Activated CD8-positive, alpha-beta memory T cell treated with anti-CD3 and anti-CD28 coated beads for 48 hours (primary cell): ENCODE results near the gene ATG16L1.
A peak's percentile ranks its signal among the peaks of the same experiment; 100 is the strongest.
"Not testable (repeated sequence)": the region's sequence is repeated elsewhere in the genome, so short reads cannot be mapped to it uniquely, and the experiment has no call there.

Source experiments
- DNase-seq, 3 experiments: peaks; one replicate each; pipeline ENCODE4 v3.0.0-alpha.2; 2020; ENCODE audit warnings: low read depth in 2 of 3, low spot score in 2 of 3

Gene ATG16L1

GRCh38 chr2:233328922-233329321 is 77.4 kb downstream of the ATG16L1 start:
- DNase-seq = no peak

DNA sequence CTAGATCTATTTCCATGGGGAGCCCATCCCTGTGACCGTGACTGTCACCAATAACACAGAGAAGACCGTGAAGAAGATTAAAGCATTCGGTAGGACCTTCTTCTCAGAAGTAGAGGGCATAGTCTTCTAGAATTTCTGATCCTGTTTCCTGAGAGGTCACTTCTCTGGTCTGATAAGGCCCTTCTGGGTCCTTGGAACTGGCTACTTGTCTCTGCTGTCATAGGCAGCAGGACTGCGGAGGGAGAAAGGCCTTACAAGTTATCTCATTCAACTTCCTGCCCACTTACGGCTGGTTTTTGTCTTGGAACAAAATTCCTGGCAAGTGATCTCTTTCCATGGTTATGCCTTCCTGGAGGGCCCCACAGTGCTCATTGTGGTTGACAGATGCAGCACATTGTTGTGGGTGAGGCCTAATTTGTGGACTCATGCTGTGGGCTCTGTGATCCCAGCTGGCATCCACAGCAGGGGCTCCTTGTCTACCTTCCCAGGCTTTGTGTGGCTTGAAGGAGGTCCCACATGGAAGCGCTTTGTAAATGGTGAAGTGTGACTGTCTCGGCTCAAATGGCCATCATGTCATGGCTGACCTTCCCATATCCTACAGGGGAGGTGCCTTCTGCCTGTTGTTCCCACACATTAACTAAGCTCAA is 78.1 kb downstream of the ATG16L1 start:
- DNase-seq = no peak

GRCh38 chr2:233331536-233331935 is 80.1 kb downstream of the ATG16L1 start:
- DNase-seq = peak in 2 of 3 experiments; percentile 31 to 33

DNA sequence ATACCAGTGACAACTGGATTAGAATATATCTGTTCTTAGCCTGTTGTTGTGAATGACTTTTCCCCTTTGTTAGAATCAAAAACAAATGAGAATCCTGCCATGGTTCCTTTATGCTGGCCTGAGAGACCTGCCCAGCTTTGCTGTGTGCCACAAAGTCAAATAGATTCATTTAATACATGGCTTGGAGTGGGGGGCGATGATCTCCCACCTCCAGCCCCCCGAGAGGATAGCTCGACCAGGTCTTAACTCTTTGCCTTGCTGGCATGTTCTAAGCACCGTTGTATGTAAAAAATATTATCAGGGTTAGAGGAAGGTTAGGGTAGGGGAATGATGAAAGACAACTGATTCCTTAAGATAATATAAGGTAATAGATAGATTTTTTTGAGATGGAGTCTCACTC is 80.7 kb downstream of the ATG16L1 start:
- no peak for DNase-seq

GRCh38 chr2:233334915-233335314 is 83.4 kb downstream of the ATG16L1 start:
- DNase-seq = no peak

GRCh38 chr2:233336091-233336490 is 84.6 kb downstream of the ATG16L1 start:
- DNase-seq = not testable (repeated sequence)

- DNase-seq = no peak
These were observed 85.1 kb downstream of the ATG16L1 start for GRCh38 chr2:233336541-233336940.

DNA sequence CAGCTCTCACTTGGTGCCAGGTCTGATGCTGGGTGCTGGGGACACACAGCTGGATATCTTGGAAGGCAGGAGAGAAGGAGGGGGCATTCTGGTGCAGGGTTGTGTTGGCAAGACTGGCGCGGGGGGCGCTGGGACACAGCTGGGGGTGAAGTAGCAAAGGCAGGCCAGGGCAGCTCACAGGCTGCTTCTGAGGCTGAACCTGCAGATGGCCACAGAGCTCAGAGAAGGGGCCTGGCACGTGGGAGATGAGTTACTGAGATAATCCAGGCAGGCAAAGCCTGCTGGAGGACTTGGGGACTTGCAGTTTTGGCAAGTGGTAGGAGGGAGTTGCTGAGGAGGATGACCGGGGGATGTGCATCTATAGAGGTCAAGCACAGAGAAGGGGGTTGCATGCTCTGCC is 86.6 kb downstream of the ATG16L1 start:
- DNase-seq = no peak

- DNase-seq = no peak
These were observed 87.4 kb downstream of the ATG16L1 start for GRCh38 chr2:233338812-233339368.

- DNase-seq = no peak
These were observed 88.0 kb downstream of the ATG16L1 start for GRCh38 chr2:233339427-233339826.

- DNase-seq = no peak
These were observed 89.8 kb downstream of the ATG16L1 start for GRCh38 chr2:233341296-233341695.

GRCh38 chr2:233342301-233342700 is 90.8 kb downstream of the ATG16L1 start:
- no peak for DNase-seq

- DNase-seq = no peak
These were observed 91.8 kb downstream of the ATG16L1 start for GRCh38 chr2:233343171-233343705.
